ENCODE results near the gene ZNF71. TPM values are rescaled to one million over a fixed set of nuclear protein-coding genes. Genes with fewer than 3 reads are reported as not detected.

Gene ZNF71
- total and polyA plus RNA-seq, 2 donors (not counting 3 experiments of a cell fraction or from before 2014, with no cell fraction given) = 9.7 to 10.1 TPM

DNA sequence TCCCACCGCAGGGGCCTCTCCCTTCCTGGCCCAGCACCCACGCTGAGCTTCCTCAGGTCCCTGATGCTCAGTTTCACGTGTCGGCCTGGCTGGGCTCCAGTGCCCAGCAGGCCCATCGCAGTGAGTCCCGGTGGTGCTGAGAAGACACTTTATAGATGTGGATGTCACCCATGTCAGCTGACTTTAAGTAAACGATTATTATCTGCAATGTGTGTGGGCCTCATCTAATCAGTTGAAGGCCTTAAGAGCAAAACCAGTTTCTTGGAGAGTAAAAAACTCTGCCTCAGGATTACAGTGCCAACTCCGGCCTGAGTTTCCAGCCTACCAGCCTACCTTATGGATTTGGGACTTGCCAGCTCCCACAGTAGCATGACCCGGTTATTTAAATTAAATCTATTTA lies 30.6 kb downstream of the ZNF71 start:
- intact Hi-C loops (cut with micrococcal nuclease) = no loop called here
- dilution Hi-C loops (cut with MboI; ENCODE audit: extremely low pct_ligation_motif_present, low sequenced_read_pairs) = no loop called here
- peaks cover 3 to 16% of the 10 kb centered on the region in 2 experiments for H3K36me3 ChIP-seq (ENCODE audit: control insufficient read depth in 2 of 2, extremely low read depth in 1 of 2, insufficient read depth in 2 of 2, low read length in 2 of 2)
- POLR2A ChIA-PET = no interaction called here
- H3K4me2 ChIP-seq (ENCODE audit: insufficient read depth, low read length) = no peak overlapping the region
- no peak overlapping the region for H3K4me3 ChIP-seq (replicated peaks in 1 of 3; ENCODE audit: insufficient read depth in 1 of 3, low read depth in 1 of 3, low read length in 3 of 3)
- no peak overlapping the region for H3K9ac ChIP-seq (replicated peaks; ENCODE audit: extremely low read depth, insufficient read depth, low read length)
- no peaks in the 10 kb centered on the region for H3K4me1 ChIP-seq (ENCODE audit: control insufficient read depth, extremely low read depth, insufficient read depth, low read length)
- CTCF ChIA-PET = no interaction called here
- H3K27me3 ChIP-seq (ENCODE audit: control insufficient read depth in 2 of 2, insufficient read depth in 2 of 2, low read length in 2 of 2) = no peaks in the 10 kb centered on the region
- no peaks in the 10 kb centered on the region for H4K20me1 ChIP-seq (replicated peaks; ENCODE audit: control insufficient read depth, extremely low read depth, insufficient read depth, low read length)
- FAIRE-seq = no peak
- TF ChIP-seq POLR2A (IDR thresholded peaks at IDR 0.05; ENCODE audit: low read depth, low read length) (no peak), MYC (IDR thresholded peaks at IDR 0.05; ENCODE audit: low read depth, low read length) (no peak), FOS (IDR thresholded peaks at IDR 0.05; ENCODE audit: borderline replicate concordance, insufficient read depth, low read length) (no peak), MAX (IDR thresholded peaks at IDR 0.05; ENCODE audit: insufficient read depth, insufficient read length) (no peak), POLR2AphosphoS5 (IDR thresholded peaks at IDR 0.05; ENCODE audit: insufficient read depth, low read depth, low read length) (no peak), JUN (IDR thresholded peaks at IDR 0.05; ENCODE audit: borderline replicate concordance, insufficient read depth, insufficient read length, low read depth) (no peak), CTCF (IDR thresholded peaks at IDR 0.05; ENCODE audit: extremely low read depth in 1 of 2, insufficient read depth in 1 of 2, low read depth in 1 of 2, low read length in 2 of 2) (no peak)
- no TSS peak for BruUV-seq (replicated peaks)
- peaks cover 2% of the 10 kb centered on the region for H3K9me3 ChIP-seq (replicated peaks; ENCODE audit: control insufficient read depth, insufficient read depth, low read length)
- no peak overlapping the region for H3K27ac ChIP-seq (ENCODE audit: insufficient read depth, low read depth, low read length)
- no peak overlapping the region for H2AFZ ChIP-seq (ENCODE audit: low read depth, low read length)
- H3K79me2 ChIP-seq (ENCODE audit: control insufficient read depth, insufficient read depth, low read length) = no peaks in the 10 kb centered on the region
- no peak for DNase-seq (ENCODE audit: low read depth, low spot score)
- H3K9me1 ChIP-seq (replicated peaks; ENCODE audit: control insufficient read depth, extremely low read depth, insufficient read depth, low read length) = no peaks in the 10 kb centered on the region
